GM23338 (cell line): ENCODE results near the gene SLC25A48. TPM values are rescaled to one million over a fixed set of nuclear protein-coding genes. Genes with fewer than 3 reads are reported as not detected.

Experiments used
- ATAC-seq: fragments of 200-7000 bp; cut with Tn5 transposase; 3 replicates; pipeline ENCODE4 v1.9.1; 2020
- DNase-seq: peaks from one replicate; pipeline ENCODE4 v3.0.0-alpha.2; 2015; ENCODE audit warnings: low spot score
- H2AFZ ChIP-seq: fragments of 200-600 bp; sonication (generic); 2 replicates; pipeline ENCODE4 v1.8.0; 2016; ENCODE audit warnings: antibody characterized with exemption, mild to moderate bottlenecking, moderate library complexity
- H3F3A ChIP-seq: fragments of 200-600 bp; sonication (generic); replicated peaks from 2 replicates; pipeline ENCODE4 v1.8.0; 2017; ENCODE audit warnings: antibody characterized with exemption, mixed run types, low read depth
- H3K27ac ChIP-seq: fragments of 200-600 bp; sonication (generic); 2 replicates; pipeline ENCODE4 v1.6.1; 2016; ENCODE audit warnings: low read depth
- H3K27me3 ChIP-seq: fragments of 200-600 bp; sonication (generic); 2 replicates; pipeline ENCODE4 v1.8.0; 2016; ENCODE audit warnings: mild to moderate bottlenecking, mixed run types, moderate library complexity; ENCODE audit not compliant: insufficient read depth
- H3K36me3 ChIP-seq: fragments of 200-600 bp; sonication (generic); 2 replicates; pipeline ENCODE4 v1.8.0; 2016; ENCODE audit warnings: mild to moderate bottlenecking; ENCODE audit not compliant: insufficient read depth
- H3K4me1 ChIP-seq: fragments of 200-600 bp; sonication (generic); 2 replicates; pipeline ENCODE4 v1.8.0; 2016; ENCODE audit warnings: mild to moderate bottlenecking, moderate library complexity; ENCODE audit not compliant: insufficient read depth
- H3K4me2 ChIP-seq: fragments of 200-600 bp; sonication (generic); 2 replicates; pipeline ENCODE4 v1.7.1; 2017; ENCODE audit warnings: mixed run types
- H3K4me3 ChIP-seq: fragments of 200-600 bp; sonication (generic); 2 replicates; pipeline ENCODE4 v1.6.1; 2016; ENCODE audit warnings: mixed run types
- H3K79me2 ChIP-seq: fragments of 200-600 bp; sonication (generic); replicated peaks from 2 replicates; pipeline ENCODE4 v1.8.0; 2017; ENCODE audit warnings: mild to moderate bottlenecking; ENCODE audit not compliant: insufficient read depth
- H3K9me2 ChIP-seq: fragments of 200-600 bp; sonication (generic); 2 replicates; pipeline ENCODE4 v1.8.0; 2017; ENCODE audit not compliant: insufficient read depth
- H4K20me1 ChIP-seq: fragments of 200-600 bp; sonication (generic); replicated peaks from 2 replicates; pipeline ENCODE4 v1.8.0; 2017; ENCODE audit warnings: mild to moderate bottlenecking; ENCODE audit not compliant: insufficient read depth
- H3K27ac Mint-ChIP-seq: 2 replicates; pipeline ENCODE4 v1.8.0; 2020; ENCODE audit warnings: inconsistent platforms, mild to moderate bottlenecking, moderate library complexity, mixed read lengths
- H3K27me3 Mint-ChIP-seq: 3 replicates; pipeline ENCODE4 v1.8.0; 2022; ENCODE audit warnings: low read depth, mild to moderate bottlenecking, moderate library complexity, mixed read lengths, inconsistent platforms; ENCODE audit not compliant: insufficient read depth, poor library complexity
- H3K36me3 Mint-ChIP-seq: 3 replicates; pipeline ENCODE4 v1.8.0; 2021; ENCODE audit warnings: low read depth, mild to moderate bottlenecking, inconsistent platforms, moderate library complexity, mixed read lengths
- H3K4me1 Mint-ChIP-seq: 3 replicates; pipeline ENCODE4 v1.8.0; 2020; ENCODE audit warnings: mild to moderate bottlenecking, inconsistent platforms, mixed read lengths
- H3K4me3 Mint-ChIP-seq: 3 replicates; pipeline ENCODE4 v1.8.0; 2021; ENCODE audit warnings: moderate library complexity, mild to moderate bottlenecking, inconsistent platforms, mixed read lengths
- H3K9me3 Mint-ChIP-seq: 3 replicates; pipeline ENCODE4 v1.8.0; 2020; ENCODE audit warnings: moderate library complexity, mild to moderate bottlenecking, inconsistent platforms, mixed read lengths
- CREB1 ChIP-seq: fragments of 250-450 bp; sonication (Bioruptor Pico); IDR thresholded peaks from 2 replicates; pipeline ENCODE4 v1.5.0; 2020; ENCODE audit warnings: low read depth, mild to moderate bottlenecking, moderate library complexity
- CTCF ChIP-seq, 2 experiments: fragments of 200-600 bp in 1 of 2; sonication (generic) in 1 of 2; conservative IDR thresholded peaks; 2 replicates each; pipeline versions ENCODE4 v1.5.1 to v1.6.1; 2016 to 2017; ENCODE audit warnings: antibody characterized with exemption in 2 of 2, low read depth in 2 of 2, mild to moderate bottlenecking in 2 of 2, moderate library complexity in 1 of 2
- ETS1 ChIP-seq: IDR thresholded peaks from 2 replicates; pipeline ENCODE4 v1.6.1; 2016; ENCODE audit warnings: antibody characterized with exemption
- EZH2 ChIP-seq: fragments of 200-600 bp; sonication (generic); IDR thresholded peaks from one replicate; pipeline ENCODE4 v1.8.0; 2017; ENCODE audit warnings: antibody characterized with exemption, mild to moderate bottlenecking, low read depth; ENCODE audit not compliant: unreplicated experiment
- JUNB ChIP-seq: IDR thresholded peaks from one replicate; pipeline ENCODE4 v1.6.1; 2016; ENCODE audit warnings: antibody characterized with exemption; ENCODE audit not compliant: unreplicated experiment
- POLR2AphosphoS5 ChIP-seq: IDR thresholded peaks from 2 replicates; pipeline ENCODE4 v1.6.1; 2016; ENCODE audit warnings: antibody characterized with exemption, low read depth
- REST ChIP-seq: IDR thresholded peaks from one replicate; pipeline ENCODE4 v1.6.1; 2018; ENCODE audit warnings: antibody characterized with exemption; ENCODE audit not compliant: unreplicated experiment
- ZNF114 ChIP-seq: fragments of 250-450 bp; sonication (Bioruptor Pico); IDR thresholded peaks from 2 replicates; pipeline ENCODE4 v1.5.0; 2020; ENCODE audit warnings: mild to moderate bottlenecking, moderate library complexity
- ZNF331 ChIP-seq: fragments of 250-450 bp; sonication (Bioruptor Pico); IDR thresholded peaks from 2 replicates; pipeline ENCODE4 v1.5.0; 2020; ENCODE audit warnings: low read depth, mild to moderate bottlenecking, moderate library complexity
- ZNF462 ChIP-seq: fragments of 250-450 bp; sonication (Bioruptor Pico); IDR thresholded peaks from 2 replicates; pipeline ENCODE4 v1.5.0; 2020; ENCODE audit warnings: mild to moderate bottlenecking, moderate library complexity
- polyA plus RNA-seq: library from polyadenylated mRNA; unstranded; fragments of >200 nt; fragmentation: Nextera tagmentation; extraction: Ambion mirVana; gene quantifications from 2 replicates; pipeline ENCODE4 v1.2.1, GENCODE V29; 2016
- total RNA-seq: library from RNA; depleted of rRNA; stranded (reverse); fragments of >200 nt; shearing (Covaris generic); gene quantifications from 2 replicates; pipeline ENCODE4 v1.2.3, GENCODE V29; 2014

SLC25A48 gene
- total and polyA plus RNA-seq, 2 experiments from 2014 or later: 1.1 to 1.5 TPM

GRCh38 chr5:135898651-135899050 lies 64.2 kb downstream of the SLC25A48 start:
- no peak for TF ChIP-seq ETS1
- no peak for TF ChIP-seq JUNB
- no peak for TF ChIP-seq ZNF462
- no peak for TF ChIP-seq CREB1 (CRISPR knock-in tag)
- TF ChIP-seq ZNF114 (CRISPR knock-in tag): no peak
- no peaks in the 10 kb centered on the region for H3F3A ChIP-seq
- DNase-seq (no peak), ATAC-seq (no peak)
- H3K27ac ChIP-seq: no peak overlapping the region
- H3K4me1 ChIP-seq: no peaks in the 10 kb centered on the region
- no peaks in the 10 kb centered on the region for H3K27me3 ChIP-seq
- H3K4me3 Mint-ChIP-seq: no peak overlapping the region
- no peaks in the 10 kb centered on the region for H4K20me1 ChIP-seq
- no peak overlapping the region for H3K27ac Mint-ChIP-seq
- no peaks in the 10 kb centered on the region for H3K4me1 Mint-ChIP-seq
- H3K36me3 ChIP-seq: no peaks in the 10 kb centered on the region
- no peaks in the 10 kb centered on the region for H3K9me2 ChIP-seq
- H3K4me2 ChIP-seq: no peak overlapping the region
- H3K79me2 ChIP-seq: no peaks in the 10 kb centered on the region
- no peak overlapping the region for H2AFZ ChIP-seq
- no peaks in the 10 kb centered on the region for H3K9me3 Mint-ChIP-seq
- H3K36me3 Mint-ChIP-seq: no peaks in the 10 kb centered on the region
- H3K27me3 Mint-ChIP-seq: peaks cover 4% of the 10 kb centered on the region
- no peak overlapping the region for H3K4me3 ChIP-seq

- DNase-seq: no peak
- Mint-ChIP-seq H3K27me3 (peaks cover 4% of the 10 kb centered on the region), H3K4me3 (no peak overlapping the region), H3K4me1 (no peaks in the 10 kb centered on the region), H3K36me3 (no peaks in the 10 kb centered on the region), H3K9me3 (no peaks in the 10 kb centered on the region), H3K27ac (no peak overlapping the region)
- Histone ChIP-seq H2AFZ (no peak overlapping the region), H3K4me2 (no peak overlapping the region), H4K20me1 (0 out of 2 replicates have a peak, but pooled peaks cover 3% of the 10 kb centered on the region), H3K9me2 (no peaks in the 10 kb centered on the region), H3K4me1 (no peaks in the 10 kb centered on the region), H3K27ac (no peak overlapping the region), H3K4me3 (no peak overlapping the region), H3K79me2 (no peaks in the 10 kb centered on the region), H3K27me3 (no peaks in the 10 kb centered on the region), H3F3A (no peaks in the 10 kb centered on the region), H3K36me3 (no peaks in the 10 kb centered on the region)
- ATAC-seq: no peak
- TF ChIP-seq CTCF (conservative IDR thresholded peaks at IDR 0.05; ENCODE audit: low read depth in 2 of 2) (no peak), JUNB (no peak), REST (no peak), ZNF114 (CRISPR knock-in tag) (no peak), POLR2AphosphoS5 (no peak), ZNF331 (CRISPR knock-in tag) (no peak), CREB1 (CRISPR knock-in tag) (no peak), EZH2 (no peak)
These were observed 65.8 kb downstream of the SLC25A48 start for GRCh38 chr5:135900276-135900675.
